Measurements from ENCODE around the gene IFNA8. TPM values are rescaled to one million over a fixed set of nuclear protein-coding genes. Genes with fewer than 3 reads are reported as not detected.

Gene IFNA8
- total and polyA plus RNA-seq, 2 experiments from 2014 or later = not detected

DNA sequence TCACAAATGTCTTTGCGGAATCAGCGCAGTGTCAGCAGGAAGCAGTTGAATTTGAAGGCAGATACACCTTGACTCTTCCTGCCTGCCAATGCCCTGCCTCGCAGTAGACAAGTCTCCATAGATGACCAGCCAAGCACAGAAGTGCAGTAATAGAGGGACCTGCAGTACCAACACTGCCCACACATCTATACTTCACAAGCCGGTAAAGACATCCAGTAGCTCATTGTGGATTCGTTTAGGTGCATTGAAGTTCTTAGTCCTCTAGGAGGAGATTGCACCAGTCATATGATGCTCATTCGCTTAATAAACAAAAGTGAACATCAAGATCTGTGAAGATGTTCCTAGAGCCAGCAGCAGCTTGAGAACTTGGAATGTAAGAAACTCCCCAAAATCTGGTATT is 16.6 kb upstream of the IFNA8 start:
- H3K9me2 ChIP-seq (replicated peaks; ENCODE audit: insufficient read depth) = no peaks in the 10 kb centered on the region
- no peaks in the 10 kb centered on the region for H3K4me1 ChIP-seq (ENCODE audit: insufficient read depth)
- H3K4me2 ChIP-seq = no peak overlapping the region
- no peak overlapping the region for H3K27ac ChIP-seq
- no peak overlapping the region for H2AFZ ChIP-seq
- H3K79me2 ChIP-seq = no peaks in the 10 kb centered on the region
- no peaks in the 10 kb centered on the region for H3K36me3 ChIP-seq (replicated peaks; ENCODE audit: insufficient read depth, low read depth)
- 85% methylated on average over 6 of the region's 6 CpGs for WGBS (ENCODE audit: low lambda C conversion rate, missing lambda C conversion rate)
- H3K27me3 ChIP-seq = peaks cover 33% of the 10 kb centered on the region
- no peak overlapping the region for H3K4me3 ChIP-seq
- peak; percentile 19 for DNase-seq (ENCODE audit: low spot score)
- H4K20me1 ChIP-seq (ENCODE audit: insufficient read depth, poor library complexity, severe bottlenecking) = no peaks in the 10 kb centered on the region
- TF ChIP-seq, protein P1, sequence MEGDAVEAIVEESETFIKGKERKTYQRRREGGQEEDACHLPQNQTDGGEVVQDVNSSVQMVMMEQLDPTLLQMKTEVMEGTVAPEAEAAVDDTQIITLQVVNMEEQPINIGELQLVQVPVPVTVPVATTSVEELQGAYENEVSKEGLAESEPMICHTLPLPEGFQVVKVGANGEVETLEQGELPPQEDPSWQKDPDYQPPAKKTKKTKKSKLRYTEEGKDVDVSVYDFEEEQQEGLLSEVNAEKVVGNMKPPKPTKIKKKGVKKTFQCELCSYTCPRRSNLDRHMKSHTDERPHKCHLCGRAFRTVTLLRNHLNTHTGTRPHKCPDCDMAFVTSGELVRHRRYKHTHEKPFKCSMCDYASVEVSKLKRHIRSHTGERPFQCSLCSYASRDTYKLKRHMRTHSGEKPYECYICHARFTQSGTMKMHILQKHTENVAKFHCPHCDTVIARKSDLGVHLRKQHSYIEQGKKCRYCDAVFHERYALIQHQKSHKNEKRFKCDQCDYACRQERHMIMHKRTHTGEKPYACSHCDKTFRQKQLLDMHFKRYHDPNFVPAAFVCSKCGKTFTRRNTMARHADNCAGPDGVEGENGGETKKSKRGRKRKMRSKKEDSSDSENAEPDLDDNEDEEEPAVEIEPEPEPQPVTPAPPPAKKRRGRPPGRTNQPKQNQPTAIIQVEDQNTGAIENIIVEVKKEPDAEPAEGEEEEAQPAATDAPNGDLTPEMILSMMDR (IDR thresholded peaks at IDR 0.05; ENCODE audit: poor library complexity) = peak; percentile 14
- no peak for TF ChIP-seq EZH2 (IDR thresholded peaks at IDR 0.05; ENCODE audit: borderline replicate concordance)
- TF ChIP-seq EZH2phosphoT487 (IDR thresholded peaks at IDR 0.05; ENCODE audit: low read depth, severe bottlenecking, unreplicated experiment) = no peak
- no peaks in the 10 kb centered on the region for H3K9me3 ChIP-seq (ENCODE audit: low read depth)

DNA sequence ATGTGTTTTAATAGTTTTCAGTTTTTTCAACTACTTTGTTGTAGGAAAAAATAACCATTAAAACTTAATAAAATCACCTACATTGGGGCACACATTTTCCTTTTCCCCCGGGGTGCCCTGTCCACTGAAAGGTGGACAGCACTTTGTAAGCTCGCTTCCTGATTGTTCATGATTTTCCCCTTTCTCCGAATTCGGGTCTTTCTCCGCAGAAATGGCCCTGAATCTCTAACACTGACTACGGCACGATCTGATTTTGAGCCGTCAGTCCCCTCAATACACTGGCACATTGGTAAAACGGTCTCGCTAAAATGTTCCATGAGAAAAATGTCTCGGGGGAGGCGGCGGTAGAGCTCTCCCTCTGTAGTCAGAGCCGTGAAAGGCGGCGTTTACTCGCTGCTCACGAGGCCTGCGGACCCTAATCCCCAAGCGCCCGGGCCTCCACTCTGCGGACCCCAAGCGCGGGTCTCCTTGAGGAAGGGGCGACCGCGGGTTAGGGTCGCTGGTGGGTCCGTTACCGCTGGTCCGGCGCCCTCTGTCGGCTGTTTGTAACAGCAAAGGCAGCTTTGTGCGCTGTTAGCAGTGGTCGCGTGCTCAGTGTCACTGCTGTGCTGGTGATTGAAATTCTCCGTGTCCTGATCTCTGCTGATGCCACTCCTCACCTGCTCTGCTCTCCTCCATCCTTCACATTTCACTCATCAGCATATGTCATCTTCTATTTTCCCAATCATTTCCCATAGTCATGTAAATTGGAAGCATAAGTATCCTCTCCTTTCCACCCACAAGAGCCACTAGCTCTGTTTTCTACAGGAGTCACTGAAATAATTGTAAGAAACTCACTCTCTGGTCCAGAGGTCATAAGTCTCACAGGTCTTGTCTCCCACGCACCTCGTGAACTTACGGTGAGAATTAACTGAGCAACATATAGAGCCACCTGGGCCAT is 12.9 kb upstream of the IFNA8 start:
- Histone ChIP-seq H3K36me3 (replicated peaks; ENCODE audit: insufficient read depth, low read depth) (no peaks in the 10 kb centered on the region), H3K27me3 (peaks cover 33% of the 10 kb centered on the region), H3K4me1 (ENCODE audit: insufficient read depth) (no peaks in the 10 kb centered on the region), H3K27ac (no peak overlapping the region), H3K79me2 (no peaks in the 10 kb centered on the region), H3K4me2 (peak overlapping the region; percentile 91), H3K9me2 (replicated peaks; ENCODE audit: insufficient read depth) (no peaks in the 10 kb centered on the region), H3K9me3 (ENCODE audit: low read depth) (no peaks in the 10 kb centered on the region), H4K20me1 (ENCODE audit: insufficient read depth, poor library complexity, severe bottlenecking) (no peaks in the 10 kb centered on the region), H2AFZ (peak overlapping the region; percentile 79), H3K4me3 (peak overlapping the region; percentile 55)
- TF ChIP-seq, protein P1 (IDR thresholded peaks at IDR 0.05; ENCODE audit: poor library complexity) = peak; percentile 96
- TF ChIP-seq EZH2phosphoT487 (IDR thresholded peaks at IDR 0.05; ENCODE audit: low read depth, severe bottlenecking, unreplicated experiment) = no peak
- peak; percentile 69 for DNase-seq (ENCODE audit: low spot score)
- 9% methylated on average over 40 of the region's 40 CpGs for WGBS (ENCODE audit: low lambda C conversion rate, missing lambda C conversion rate)

- Histone ChIP-seq H3K36me3 (replicated peaks; ENCODE audit: insufficient read depth, low read depth) (no peaks in the 10 kb centered on the region), H3K9me2 (replicated peaks; ENCODE audit: insufficient read depth) (no peaks in the 10 kb centered on the region), H3K4me3 (no peak overlapping the region), H4K20me1 (ENCODE audit: insufficient read depth, poor library complexity, severe bottlenecking) (no peaks in the 10 kb centered on the region), H3K79me2 (no peaks in the 10 kb centered on the region), H2AFZ (no peak overlapping the region), H3K4me2 (no peak overlapping the region), H3K27ac (no peak overlapping the region), H3K27me3 (peaks cover 53% of the 10 kb centered on the region), H3K4me1 (ENCODE audit: insufficient read depth) (peaks cover 10% of the 10 kb centered on the region), H3K9me3 (ENCODE audit: low read depth) (no peaks in the 10 kb centered on the region)
- 95% methylated on average over 5 of the region's 5 CpGs for WGBS (ENCODE audit: low lambda C conversion rate, missing lambda C conversion rate)
- DNase-seq (ENCODE audit: low spot score) = no peak
- TF ChIP-seq EZH2phosphoT487 (IDR thresholded peaks at IDR 0.05; ENCODE audit: low read depth, severe bottlenecking, unreplicated experiment) (no peak), EZH2 (IDR thresholded peaks at IDR 0.05; ENCODE audit: borderline replicate concordance) (no peak)
- TF ChIP-seq, protein P1 (IDR thresholded peaks at IDR 0.05; ENCODE audit: poor library complexity) = no peak
These were observed 9.9 kb upstream of the IFNA8 start for GRCh38 chr9:21398955-21399489.

All from hepatocyte (in vitro differentiated cells).